Astrocyte (in vitro differentiated cells and primary cell): ENCODE measurements around the gene PTGFR. TPM values are rescaled to one million over a fixed set of nuclear protein-coding genes. Genes with fewer than 3 reads are reported as not detected.

ENCODE experiments used
- DNase-seq: peaks from one replicate; pipeline ENCODE4 v3.0.0-alpha.2; 2010; ENCODE audit warnings: low read depth
- FAIRE-seq: peaks from 2 replicates; lab custom pipeline; 2011; peaks lifted over from hg19 to GRCh38; lab: Jason Lieb, UNC
- H2AFZ ChIP-seq: 2 replicates; pipeline ENCODE4 v1.6.0; 2012; ENCODE audit warnings: low read depth, low read length, inconsistent platforms
- H3K27ac ChIP-seq: 2 replicates; pipeline ENCODE4 v1.5.1; 2011; ENCODE audit warnings: low read depth, low read length, inconsistent platforms
- H3K27me3 ChIP-seq: 2 replicates; pipeline ENCODE4 v1.6.0; 2011; ENCODE audit warnings: low read length, inconsistent platforms; ENCODE audit not compliant: insufficient read depth
- H3K36me3 ChIP-seq: 2 replicates; pipeline ENCODE4 v1.5.1; 2011; ENCODE audit warnings: low read length, inconsistent platforms; ENCODE audit not compliant: insufficient read depth
- H3K4me1 ChIP-seq: 2 replicates; pipeline ENCODE4 v1.5.1; 2011; ENCODE audit warnings: low read length, inconsistent platforms; ENCODE audit not compliant: insufficient read depth
- H3K4me2 ChIP-seq: 2 replicates; pipeline ENCODE4 v1.6.0; 2012; ENCODE audit warnings: low read length, inconsistent platforms
- H3K4me3 ChIP-seq: 2 replicates; pipeline ENCODE4 v1.5.1; 2011; ENCODE audit warnings: low read depth, mild to moderate bottlenecking, low read length, inconsistent platforms; ENCODE audit not compliant: insufficient read depth
- H3K79me2 ChIP-seq: 2 replicates; pipeline ENCODE4 v1.6.0; 2012; ENCODE audit warnings: mild to moderate bottlenecking, low read length, inconsistent platforms; ENCODE audit not compliant: insufficient read depth
- H3K9ac ChIP-seq: 2 replicates; pipeline ENCODE4 v1.6.0; 2012; ENCODE audit warnings: mild to moderate bottlenecking, low read length, inconsistent platforms
- H3K9me3 ChIP-seq: 2 replicates; pipeline ENCODE4 v1.5.1; 2012; ENCODE audit warnings: low read depth, mild to moderate bottlenecking, low read length, inconsistent platforms; ENCODE audit not compliant: insufficient read depth
- H4K20me1 ChIP-seq: 2 replicates; pipeline ENCODE4 v1.6.0; 2012; ENCODE audit warnings: low read length, inconsistent platforms; ENCODE audit not compliant: insufficient read depth
- H3K27ac Mint-ChIP-seq: one replicate; pipeline ENCODE4 v1.8.0; 2021; ENCODE audit warnings: mild to moderate bottlenecking, mixed read lengths; ENCODE audit not compliant: unreplicated experiment
- H3K27me3 Mint-ChIP-seq: one replicate; pipeline ENCODE4 v1.8.0; 2021; ENCODE audit warnings: low read depth, mixed read lengths; ENCODE audit not compliant: unreplicated experiment
- H3K36me3 Mint-ChIP-seq: one replicate; pipeline ENCODE4 v1.8.0; 2021; ENCODE audit warnings: low read depth, mixed read lengths; ENCODE audit not compliant: unreplicated experiment
- H3K4me1 Mint-ChIP-seq: one replicate; pipeline ENCODE4 v1.8.0; 2021; ENCODE audit warnings: low read depth, mixed read lengths; ENCODE audit not compliant: unreplicated experiment
- H3K4me3 Mint-ChIP-seq: one replicate; pipeline ENCODE4 v1.8.0; 2021; ENCODE audit warnings: mild to moderate bottlenecking, moderate library complexity, mixed read lengths; ENCODE audit not compliant: unreplicated experiment
- H3K9me3 Mint-ChIP-seq: one replicate; pipeline ENCODE4 v1.8.0; 2021; ENCODE audit warnings: mild to moderate bottlenecking, mixed read lengths; ENCODE audit not compliant: unreplicated experiment
- CTCF ChIP-seq: IDR thresholded peaks from 2 replicates; pipeline ENCODE4 v1.5.1; 2011; ENCODE audit warnings: low read depth, mild to moderate bottlenecking, inconsistent platforms, low read length, moderate library complexity; ENCODE audit not compliant: insufficient read depth
- EZH2 ChIP-seq: IDR thresholded peaks from 2 replicates; pipeline ENCODE4 v1.6.1; 2012; ENCODE audit warnings: mild to moderate bottlenecking, low read length, inconsistent platforms; ENCODE audit not compliant: insufficient read depth
- total RNA-seq: library from RNA; stranded (reverse); gene quantifications from 2 replicates; pipeline ENCODE4 v1.2.1, GENCODE V29; 2021

PTGFR gene
- total RNA-seq, 1 donor from 2014 or later, result 0.36 TPM

- TF ChIP-seq EZH2, result no peak
- H3K79me2 ChIP-seq, result no peaks in the 10 kb centered on the region
- H3K27me3 Mint-ChIP-seq, result no peaks in the 10 kb centered on the region
- H3K4me1 ChIP-seq, result no peaks in the 10 kb centered on the region
- H3K4me1 Mint-ChIP-seq, result no peaks in the 10 kb centered on the region
- H3K9ac ChIP-seq, result no peak overlapping the region
- H3K4me2 ChIP-seq, result no peak overlapping the region
- H2AFZ ChIP-seq, result no peak overlapping the region
- H3K9me3 Mint-ChIP-seq, result peaks cover 8% of the 10 kb centered on the region
- H3K27me3 ChIP-seq, result no peaks in the 10 kb centered on the region
- no peak overlapping the region for H3K4me3 Mint-ChIP-seq
- no peaks in the 10 kb centered on the region for H3K36me3 Mint-ChIP-seq
- H4K20me1 ChIP-seq, result no peaks in the 10 kb centered on the region
- H3K9me3 ChIP-seq, result no peaks in the 10 kb centered on the region
- no peaks in the 10 kb centered on the region for H3K36me3 ChIP-seq
- DNase-seq, result no peak
- no peak for FAIRE-seq
- no peak overlapping the region for H3K27ac Mint-ChIP-seq
- no peak overlapping the region for H3K4me3 ChIP-seq
- H3K27ac ChIP-seq, result no peak overlapping the region
Observed at GRCh38 chr1:78549891-78550290, 59.1 kb downstream of the PTGFR start.

GRCh38 chr1:78553859-78554258 lies 63.1 kb downstream of the PTGFR start:
- no peak overlapping the region for H2AFZ ChIP-seq
- no peak for DNase-seq
- no peak overlapping the region for H3K9ac ChIP-seq
- H3K4me2 ChIP-seq, result no peak overlapping the region
- no peak overlapping the region for H3K4me3 ChIP-seq
- TF ChIP-seq CTCF (no peak), EZH2 (no peak)
- H3K27me3 Mint-ChIP-seq, result no peaks in the 10 kb centered on the region
- no peak overlapping the region for H3K27ac ChIP-seq
- H3K27me3 ChIP-seq, result no peaks in the 10 kb centered on the region
- no peaks in the 10 kb centered on the region for H3K4me1 Mint-ChIP-seq
- H3K79me2 ChIP-seq, result no peaks in the 10 kb centered on the region
- H3K9me3 ChIP-seq, result no peaks in the 10 kb centered on the region
- no peaks in the 10 kb centered on the region for H4K20me1 ChIP-seq
- no peak overlapping the region for H3K4me3 Mint-ChIP-seq
- no peaks in the 10 kb centered on the region for H3K36me3 ChIP-seq
- peaks cover 10% of the 10 kb centered on the region for H3K9me3 Mint-ChIP-seq
- no peaks in the 10 kb centered on the region for H3K4me1 ChIP-seq
- H3K36me3 Mint-ChIP-seq, result no peaks in the 10 kb centered on the region
- no peak for FAIRE-seq
- H3K27ac Mint-ChIP-seq, result no peak overlapping the region

- Mint-ChIP-seq H3K27me3 (no peaks in the 10 kb centered on the region), H3K4me1 (no peaks in the 10 kb centered on the region), H3K4me3 (no peak overlapping the region), H3K27ac (no peak overlapping the region), H3K36me3 (no peaks in the 10 kb centered on the region), H3K9me3 (peaks cover 6% of the 10 kb centered on the region)
- Histone ChIP-seq H3K4me3 (no peak overlapping the region), H3K27me3 (no peaks in the 10 kb centered on the region), H3K4me2 (no peak overlapping the region), H3K79me2 (no peaks in the 10 kb centered on the region), H4K20me1 (no peaks in the 10 kb centered on the region), H3K4me1 (no peaks in the 10 kb centered on the region), H2AFZ (no peak overlapping the region), H3K27ac (no peak overlapping the region), H3K9ac (no peak overlapping the region), H3K9me3 (no peaks in the 10 kb centered on the region), H3K36me3 (no peaks in the 10 kb centered on the region)
- TF ChIP-seq EZH2 (no peak), CTCF (no peak)
- DNase-seq (no peak), FAIRE-seq (no peak)
Observed at GRCh38 chr1:78554840-78555239, 64.1 kb downstream of the PTGFR start.
